ENCODE measurements around the gene PTPRM.

The PTPRM gene

DNA sequence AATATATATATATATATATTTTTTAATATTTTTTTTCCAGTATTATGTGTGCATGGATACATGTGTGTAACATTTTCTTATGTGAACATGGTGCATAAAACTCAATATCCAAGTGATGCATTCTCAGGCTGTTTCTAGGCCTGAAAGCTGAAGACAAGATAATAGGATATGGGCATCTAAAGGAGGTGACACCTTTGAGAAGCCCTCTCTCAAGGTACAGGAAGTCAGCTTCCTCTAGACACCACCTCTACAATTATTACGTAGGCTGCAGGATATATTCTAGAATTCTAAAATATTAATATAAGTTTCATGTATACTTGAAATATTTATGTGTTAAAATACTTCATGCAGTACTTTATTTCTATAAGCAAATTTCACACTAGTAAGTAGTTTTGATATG is 327.5 kb downstream of the PTPRM start:
- TF ChIP-seq YY1 (IDR thresholded peaks at IDR 0.05; ENCODE audit: insufficient read depth, insufficient read length) (no peak), SUZ12 (IDR thresholded peaks at IDR 0.05; ENCODE audit: extremely low read depth, insufficient read depth, insufficient read length) (no peak), ZNF274 (IDR thresholded peaks at IDR 0.05; ENCODE audit: low read depth, low read length) (no peak)
- Histone ChIP-seq H3K9me3 (ENCODE audit: insufficient read depth, low read length) (no peaks in the 10 kb centered on the region), H3K4me3 (ENCODE audit: insufficient read length, low read depth) (no peak overlapping the region), H3K9ac (ENCODE audit: insufficient read length, low read depth) (no peak overlapping the region), H3K27me3 (ENCODE audit: insufficient read depth, insufficient read length) (no peaks in the 10 kb centered on the region), H3K4me1 (ENCODE audit: insufficient read depth, insufficient read length) (no peaks in the 10 kb centered on the region), H3K36me3 (ENCODE audit: insufficient read depth, insufficient read length, low read length) (no peaks in the 10 kb centered on the region)
- no peak for DNase-seq (ENCODE audit: low read depth, low spot score)

DNA sequence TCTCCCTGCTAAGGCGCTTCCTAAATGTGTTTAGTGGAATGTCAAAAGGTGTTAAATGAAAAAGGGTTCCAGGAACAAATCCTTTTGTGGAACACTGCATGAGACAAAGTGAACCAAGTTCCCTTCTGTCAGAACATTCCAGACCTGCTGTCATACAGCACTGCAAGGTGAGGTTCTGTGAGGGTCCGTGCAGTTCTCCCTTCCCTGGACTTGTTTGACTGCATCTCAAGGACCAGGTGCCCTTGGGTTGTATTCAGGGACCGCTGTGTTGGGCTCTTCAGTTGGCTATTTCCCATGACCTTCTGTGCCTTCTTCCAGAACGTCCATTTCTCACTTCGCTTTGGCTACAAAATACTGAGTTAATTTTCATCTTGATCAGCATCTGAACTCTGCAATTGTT is 328.2 kb downstream of the PTPRM start:
- Histone ChIP-seq H3K9me3 (ENCODE audit: insufficient read depth, low read length) (no peaks in the 10 kb centered on the region), H3K9ac (ENCODE audit: insufficient read length, low read depth) (no peak overlapping the region), H3K36me3 (ENCODE audit: insufficient read depth, insufficient read length, low read length) (no peaks in the 10 kb centered on the region), H3K4me1 (ENCODE audit: insufficient read depth, insufficient read length) (no peaks in the 10 kb centered on the region), H3K27me3 (ENCODE audit: insufficient read depth, insufficient read length) (no peaks in the 10 kb centered on the region), H3K4me3 (ENCODE audit: insufficient read length, low read depth) (no peak overlapping the region)
- no peak for DNase-seq (ENCODE audit: low read depth, low spot score)
- TF ChIP-seq SUZ12 (IDR thresholded peaks at IDR 0.05; ENCODE audit: extremely low read depth, insufficient read depth, insufficient read length) (no peak), ZNF274 (IDR thresholded peaks at IDR 0.05; ENCODE audit: low read depth, low read length) (no peak), YY1 (IDR thresholded peaks at IDR 0.05; ENCODE audit: insufficient read depth, insufficient read length) (no peak)

DNA sequence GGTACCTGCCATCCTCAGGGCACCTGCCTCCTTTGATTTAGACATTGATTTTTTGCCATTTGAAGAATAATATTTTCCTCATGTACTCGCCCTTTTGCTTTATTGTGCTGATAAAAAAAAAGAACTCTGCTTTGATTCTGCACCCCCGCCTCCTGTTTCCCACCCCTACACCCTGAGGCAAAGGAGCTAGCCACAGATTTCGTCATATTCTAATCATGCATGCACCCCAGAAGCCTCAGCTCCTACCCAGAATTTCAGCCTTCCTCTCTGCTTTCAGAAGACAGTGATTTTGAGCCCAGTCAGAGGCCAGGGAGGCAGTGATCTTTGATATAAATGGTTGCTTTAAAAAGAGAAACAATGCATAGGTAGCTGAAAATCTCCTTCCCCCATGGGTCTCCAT is 329.0 kb downstream of the PTPRM start:
- Histone ChIP-seq H3K9me3 (ENCODE audit: insufficient read depth, low read length) (no peaks in the 10 kb centered on the region), H3K4me3 (ENCODE audit: insufficient read length, low read depth) (no peak overlapping the region), H3K27me3 (ENCODE audit: insufficient read depth, insufficient read length) (no peaks in the 10 kb centered on the region), H3K36me3 (ENCODE audit: insufficient read depth, insufficient read length, low read length) (no peaks in the 10 kb centered on the region), H3K4me1 (ENCODE audit: insufficient read depth, insufficient read length) (no peaks in the 10 kb centered on the region), H3K9ac (ENCODE audit: insufficient read length, low read depth) (no peak overlapping the region)
- TF ChIP-seq YY1 (IDR thresholded peaks at IDR 0.05; ENCODE audit: insufficient read depth, insufficient read length), result no peak
- no peak for DNase-seq (ENCODE audit: low read depth, low spot score)

DNA sequence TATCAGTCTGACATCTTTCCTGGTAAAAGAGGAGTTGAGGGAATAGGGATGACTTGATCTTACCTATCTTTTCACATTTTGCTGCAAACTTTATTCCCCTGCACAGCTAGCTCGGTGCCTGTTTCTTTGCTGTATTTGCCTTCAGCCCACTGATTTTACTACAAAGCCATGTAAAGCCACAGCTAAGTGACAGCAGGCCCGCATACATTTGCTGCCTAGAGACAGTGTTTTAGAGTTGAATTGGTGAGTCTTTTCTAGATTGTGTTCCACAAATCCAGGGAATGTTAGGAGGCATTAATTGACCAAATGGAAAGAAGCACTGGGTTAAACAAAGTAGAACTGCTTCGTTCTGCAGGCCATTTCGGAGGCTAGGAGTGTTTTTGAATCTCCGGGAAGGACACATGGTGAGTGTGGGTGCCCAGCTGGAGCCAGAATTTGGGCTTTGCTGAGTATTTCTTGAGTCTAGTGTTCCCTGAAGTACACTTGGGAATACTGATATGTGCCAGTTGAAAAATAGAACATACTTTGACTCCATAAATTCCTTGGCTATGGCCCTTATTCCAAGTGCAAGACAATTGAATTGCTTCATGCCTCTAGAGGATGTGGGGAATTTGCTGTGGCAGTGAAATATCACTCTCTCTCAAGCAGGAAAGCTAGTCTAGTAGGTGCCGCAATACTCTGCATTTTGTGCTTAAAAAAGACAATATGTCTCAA is 329.8 kb downstream of the PTPRM start:
- Histone ChIP-seq H3K9ac (ENCODE audit: insufficient read length, low read depth) (no peak overlapping the region), H3K4me1 (ENCODE audit: insufficient read depth, insufficient read length) (no peaks in the 10 kb centered on the region), H3K4me3 (ENCODE audit: insufficient read length, low read depth) (no peak overlapping the region), H3K27me3 (ENCODE audit: insufficient read depth, insufficient read length) (no peaks in the 10 kb centered on the region), H3K36me3 (ENCODE audit: insufficient read depth, insufficient read length, low read length) (no peaks in the 10 kb centered on the region), H3K9me3 (ENCODE audit: insufficient read depth, low read length) (no peaks in the 10 kb centered on the region)
- DNase-seq (ENCODE audit: low read depth, low spot score), result no peak
- TF ChIP-seq YY1 (IDR thresholded peaks at IDR 0.05; ENCODE audit: insufficient read depth, insufficient read length) (no peak), SUZ12 (IDR thresholded peaks at IDR 0.05; ENCODE audit: extremely low read depth, insufficient read depth, insufficient read length) (no peak), ZNF274 (IDR thresholded peaks at IDR 0.05; ENCODE audit: low read depth, low read length) (no peak)

DNA sequence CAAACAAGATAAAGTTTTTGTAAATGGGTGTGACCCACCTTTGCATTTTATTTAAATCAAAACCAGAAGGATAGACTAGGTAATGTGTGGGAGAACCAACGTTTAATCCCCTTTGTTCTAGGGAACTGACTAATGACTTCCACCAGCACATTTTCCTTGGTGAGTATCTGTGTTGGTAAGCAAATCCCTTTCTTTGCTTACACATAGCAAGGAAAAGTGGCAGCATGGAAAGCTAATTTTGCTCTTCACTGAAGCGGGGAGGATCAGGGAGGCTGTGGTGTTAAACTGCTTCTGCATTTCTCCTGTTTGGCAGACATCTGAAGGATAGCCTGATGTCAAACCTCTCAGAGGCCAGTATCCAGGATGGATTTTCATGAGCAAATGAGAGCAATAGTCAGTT is 331.1 kb downstream of the PTPRM start:
- H3K4me3 ChIP-seq (ENCODE audit: insufficient read length, low read depth), result no peak overlapping the region
- no peaks in the 10 kb centered on the region for H3K4me1 ChIP-seq (ENCODE audit: insufficient read depth, insufficient read length)
- H3K27me3 ChIP-seq (ENCODE audit: insufficient read depth, insufficient read length), result no peaks in the 10 kb centered on the region
- no peak for DNase-seq (ENCODE audit: low read depth, low spot score)
- TF ChIP-seq SUZ12 (IDR thresholded peaks at IDR 0.05; ENCODE audit: extremely low read depth, insufficient read depth, insufficient read length) (no peak), YY1 (IDR thresholded peaks at IDR 0.05; ENCODE audit: insufficient read depth, insufficient read length) (no peak), ZNF274 (IDR thresholded peaks at IDR 0.05; ENCODE audit: low read depth, low read length) (no peak)
- H3K9me3 ChIP-seq (ENCODE audit: insufficient read depth, low read length), result no peaks in the 10 kb centered on the region
- H3K36me3 ChIP-seq (ENCODE audit: insufficient read depth, insufficient read length, low read length), result no peaks in the 10 kb centered on the region
- no peak overlapping the region for H3K9ac ChIP-seq (ENCODE audit: insufficient read length, low read depth)

DNA sequence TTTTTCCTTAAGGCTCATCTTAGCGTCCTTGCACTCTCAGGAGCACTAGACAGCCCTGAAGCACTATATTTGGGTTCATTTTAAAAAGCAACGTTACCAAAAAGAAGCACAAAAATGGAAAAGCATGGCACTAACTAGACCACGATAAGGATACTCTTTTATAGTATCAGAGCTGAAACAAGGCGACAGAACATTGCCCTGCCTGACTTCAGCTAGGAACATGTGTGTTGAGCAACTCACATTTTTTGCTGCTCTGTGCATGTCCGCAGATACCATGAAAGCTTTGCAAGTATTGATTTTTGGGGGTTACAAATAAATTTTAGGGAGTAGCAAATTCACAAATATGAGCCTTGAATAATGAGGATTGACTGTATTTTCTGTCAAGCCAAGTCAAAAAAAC is 332.0 kb downstream of the PTPRM start:
- no peaks in the 10 kb centered on the region for H3K4me1 ChIP-seq (ENCODE audit: insufficient read depth, insufficient read length)
- H3K9me3 ChIP-seq (ENCODE audit: insufficient read depth, low read length), result no peaks in the 10 kb centered on the region
- no peaks in the 10 kb centered on the region for H3K27me3 ChIP-seq (ENCODE audit: insufficient read depth, insufficient read length)
- TF ChIP-seq YY1 (IDR thresholded peaks at IDR 0.05; ENCODE audit: insufficient read depth, insufficient read length) (no peak), ZNF274 (IDR thresholded peaks at IDR 0.05; ENCODE audit: low read depth, low read length) (no peak), SUZ12 (IDR thresholded peaks at IDR 0.05; ENCODE audit: extremely low read depth, insufficient read depth, insufficient read length) (no peak)
- H3K9ac ChIP-seq (ENCODE audit: insufficient read length, low read depth), result no peak overlapping the region
- H3K36me3 ChIP-seq (ENCODE audit: insufficient read depth, insufficient read length, low read length), result no peaks in the 10 kb centered on the region
- H3K4me3 ChIP-seq (ENCODE audit: insufficient read length, low read depth), result no peak overlapping the region
- DNase-seq (ENCODE audit: low read depth, low spot score), result no peak

DNA sequence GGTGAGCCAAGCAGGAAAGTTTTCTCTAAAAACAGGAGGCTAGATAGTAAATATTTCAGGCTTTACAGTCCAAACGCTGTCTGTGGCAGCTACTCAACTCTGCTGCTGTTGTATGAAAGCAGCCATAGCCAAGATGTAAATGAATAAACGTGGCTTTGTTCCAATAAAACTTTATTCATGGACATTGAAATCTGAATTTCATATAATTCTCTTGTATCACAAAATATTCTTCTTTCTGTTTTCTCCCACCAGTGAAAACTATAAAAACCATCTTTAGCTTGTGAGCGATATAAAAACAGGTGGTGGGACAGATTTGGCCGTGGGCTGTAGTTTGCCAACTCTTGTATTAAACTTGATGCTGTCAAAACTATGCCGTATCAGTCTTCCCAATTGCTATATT is 333.0 kb downstream of the PTPRM start:
- no peaks in the 10 kb centered on the region for H3K4me1 ChIP-seq (ENCODE audit: insufficient read depth, insufficient read length)
- no peaks in the 10 kb centered on the region for H3K36me3 ChIP-seq (ENCODE audit: insufficient read depth, insufficient read length, low read length)
- H3K9ac ChIP-seq (ENCODE audit: insufficient read length, low read depth), result no peak overlapping the region
- H3K4me3 ChIP-seq (ENCODE audit: insufficient read length, low read depth), result no peak overlapping the region
- no peaks in the 10 kb centered on the region for H3K27me3 ChIP-seq (ENCODE audit: insufficient read depth, insufficient read length)
- no peak for DNase-seq (ENCODE audit: low read depth, low spot score)
- TF ChIP-seq ZNF274 (IDR thresholded peaks at IDR 0.05; ENCODE audit: low read depth, low read length) (no peak), SUZ12 (IDR thresholded peaks at IDR 0.05; ENCODE audit: extremely low read depth, insufficient read depth, insufficient read length) (no peak), YY1 (IDR thresholded peaks at IDR 0.05; ENCODE audit: insufficient read depth, insufficient read length) (no peak)
- H3K9me3 ChIP-seq (ENCODE audit: insufficient read depth, low read length), result no peaks in the 10 kb centered on the region
